ENCODE data around the gene CRACDL.

Gene CRACDL

DNA sequence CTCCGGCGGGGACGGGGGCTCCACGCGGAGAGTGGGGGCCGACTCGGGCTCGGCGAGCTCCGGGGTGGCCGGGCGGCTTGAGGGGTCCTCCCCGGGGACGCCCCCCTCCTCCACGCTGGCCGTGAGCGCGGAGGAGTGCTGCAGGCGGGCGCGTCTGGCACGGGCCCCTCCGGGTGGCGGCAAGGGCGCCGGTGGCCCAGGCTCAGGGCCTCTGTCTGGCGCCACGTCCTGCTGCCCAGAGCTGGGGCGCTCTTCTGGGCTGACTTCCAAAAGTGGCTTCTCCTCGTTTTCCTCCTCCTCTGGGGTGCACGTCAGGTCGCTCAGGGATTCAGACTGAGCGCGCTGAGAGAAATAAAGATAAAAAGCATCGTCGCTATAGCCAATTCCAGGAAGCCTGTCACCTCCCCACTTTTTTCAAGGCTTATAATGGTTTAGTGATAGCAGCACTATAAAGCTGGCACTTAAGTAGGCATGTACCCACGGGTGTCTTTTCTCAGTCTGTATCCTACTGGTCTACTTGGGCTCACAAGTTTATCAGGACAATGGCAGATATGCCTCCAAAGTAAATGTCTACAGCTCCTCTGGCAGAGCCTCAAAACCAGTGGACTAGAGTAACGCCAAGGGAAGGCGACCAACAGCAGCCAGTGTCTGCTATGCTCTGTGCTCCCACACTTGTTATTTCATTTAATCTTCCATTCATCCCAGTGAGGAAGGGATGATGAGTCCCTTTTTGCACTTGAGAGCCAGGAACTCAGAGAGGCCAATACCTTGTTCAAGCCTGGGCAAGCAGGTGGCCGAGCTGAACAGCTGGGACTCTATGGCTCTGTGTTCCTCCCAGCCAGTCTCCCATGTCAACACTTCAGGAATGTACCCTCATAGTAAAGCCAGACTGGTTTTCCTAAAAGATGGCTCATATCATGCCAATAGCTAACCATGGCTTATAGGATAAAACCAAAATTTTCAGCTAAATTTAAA is 112.5 kb downstream of the CRACDL start:
- Histone ChIP-seq H3K27me3 (ENCODE audit: low read depth, low read length) (no peaks in the 10 kb centered on the region), H3K4me1 (ENCODE audit: low read length) (0 out of 2 replicates have a peak, but pooled peaks cover 4% of the 10 kb centered on the region), H3K27ac (ENCODE audit: low read length) (no peak overlapping the region), H3K9ac (ENCODE audit: low read length) (no peak overlapping the region), H3K4me3 (ENCODE audit: low read length) (no peak overlapping the region), H3K79me2 (ENCODE audit: low read length) (no peaks in the 10 kb centered on the region), H3K4me2 (ENCODE audit: low read length) (no peak overlapping the region), H3K9me3 (ENCODE audit: insufficient read depth, low read length) (no peaks in the 10 kb centered on the region), H3K36me3 (replicated peaks; ENCODE audit: low read depth, low read length) (no peaks in the 10 kb centered on the region), H4K20me1 (ENCODE audit: insufficient read depth, low read length) (no peaks in the 10 kb centered on the region), H2AFZ (ENCODE audit: low read depth, low read length) (no peak overlapping the region)
- TF ChIP-seq, protein P1, sequence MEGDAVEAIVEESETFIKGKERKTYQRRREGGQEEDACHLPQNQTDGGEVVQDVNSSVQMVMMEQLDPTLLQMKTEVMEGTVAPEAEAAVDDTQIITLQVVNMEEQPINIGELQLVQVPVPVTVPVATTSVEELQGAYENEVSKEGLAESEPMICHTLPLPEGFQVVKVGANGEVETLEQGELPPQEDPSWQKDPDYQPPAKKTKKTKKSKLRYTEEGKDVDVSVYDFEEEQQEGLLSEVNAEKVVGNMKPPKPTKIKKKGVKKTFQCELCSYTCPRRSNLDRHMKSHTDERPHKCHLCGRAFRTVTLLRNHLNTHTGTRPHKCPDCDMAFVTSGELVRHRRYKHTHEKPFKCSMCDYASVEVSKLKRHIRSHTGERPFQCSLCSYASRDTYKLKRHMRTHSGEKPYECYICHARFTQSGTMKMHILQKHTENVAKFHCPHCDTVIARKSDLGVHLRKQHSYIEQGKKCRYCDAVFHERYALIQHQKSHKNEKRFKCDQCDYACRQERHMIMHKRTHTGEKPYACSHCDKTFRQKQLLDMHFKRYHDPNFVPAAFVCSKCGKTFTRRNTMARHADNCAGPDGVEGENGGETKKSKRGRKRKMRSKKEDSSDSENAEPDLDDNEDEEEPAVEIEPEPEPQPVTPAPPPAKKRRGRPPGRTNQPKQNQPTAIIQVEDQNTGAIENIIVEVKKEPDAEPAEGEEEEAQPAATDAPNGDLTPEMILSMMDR (IDR thresholded peaks at IDR 0.05; ENCODE audit: low read depth, low read length) = no peak
- TF ChIP-seq EZH2phosphoT487 (IDR thresholded peaks at IDR 0.05; ENCODE audit: low read depth) = no peak

- Histone ChIP-seq H4K20me1 (ENCODE audit: insufficient read depth, low read length) (no peaks in the 10 kb centered on the region), H3K27me3 (ENCODE audit: low read depth, low read length) (no peaks in the 10 kb centered on the region), H3K9me3 (ENCODE audit: insufficient read depth, low read length) (no peaks in the 10 kb centered on the region), H2AFZ (ENCODE audit: low read depth, low read length) (no peak overlapping the region), H3K4me1 (ENCODE audit: low read length) (0 out of 2 replicates have a peak, but pooled peaks cover 4% of the 10 kb centered on the region), H3K79me2 (ENCODE audit: low read length) (no peaks in the 10 kb centered on the region), H3K9ac (ENCODE audit: low read length) (no peak overlapping the region), H3K27ac (ENCODE audit: low read length) (no peak overlapping the region), H3K4me3 (ENCODE audit: low read length) (no peak overlapping the region), H3K36me3 (replicated peaks; ENCODE audit: low read depth, low read length) (no peaks in the 10 kb centered on the region), H3K4me2 (ENCODE audit: low read length) (no peak overlapping the region)
- TF ChIP-seq EZH2phosphoT487 (IDR thresholded peaks at IDR 0.05; ENCODE audit: low read depth) = no peak
- TF ChIP-seq, protein P1 (IDR thresholded peaks at IDR 0.05; ENCODE audit: low read depth, low read length) = no peak
Observed at GRCh38 chr2:98822301-98823164, 113.5 kb downstream of the CRACDL start.

DNA sequence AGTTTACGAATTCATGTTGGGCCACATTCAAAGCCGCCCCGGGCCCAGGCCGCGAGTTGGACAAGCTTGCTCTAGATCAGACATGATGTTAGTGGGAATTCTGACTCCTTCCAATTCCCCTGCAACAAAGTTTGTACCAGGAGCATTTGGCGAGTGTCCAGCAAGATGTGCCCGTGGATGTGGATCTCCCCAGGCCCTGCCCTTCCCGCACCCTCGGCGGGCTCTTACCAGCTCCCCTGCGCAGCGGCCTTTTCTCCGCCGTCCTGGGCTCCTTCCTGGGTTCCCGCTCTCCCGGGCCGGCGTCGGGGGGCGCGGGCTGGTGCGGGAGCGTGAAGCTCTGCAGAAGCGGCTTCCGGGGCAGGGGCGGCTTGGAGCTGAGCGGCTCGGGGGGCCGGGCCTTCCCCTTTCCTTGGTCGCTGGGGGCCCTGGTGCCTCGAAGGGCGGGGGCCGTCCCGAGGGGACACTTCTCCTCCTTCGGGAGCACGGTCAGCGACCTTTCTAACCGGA is 114.3 kb downstream of the CRACDL start:
- no peak overlapping the region for H3K9ac ChIP-seq (ENCODE audit: low read length)
- no peaks in the 10 kb centered on the region for H3K79me2 ChIP-seq (ENCODE audit: low read length)
- H3K27ac ChIP-seq (ENCODE audit: low read length) = no peak overlapping the region
- H3K4me3 ChIP-seq (ENCODE audit: low read length) = no peak overlapping the region
- no peaks in the 10 kb centered on the region for H3K9me3 ChIP-seq (ENCODE audit: insufficient read depth, low read length)
- no peak overlapping the region for H2AFZ ChIP-seq (ENCODE audit: low read depth, low read length)
- H4K20me1 ChIP-seq (ENCODE audit: insufficient read depth, low read length) = no peaks in the 10 kb centered on the region
- TF ChIP-seq EZH2phosphoT487 (IDR thresholded peaks at IDR 0.05; ENCODE audit: low read depth) = no peak
- TF ChIP-seq, protein P1 (IDR thresholded peaks at IDR 0.05; ENCODE audit: low read depth, low read length) = no peak
- no peak overlapping the region for H3K4me2 ChIP-seq (ENCODE audit: low read length)
- H3K36me3 ChIP-seq (replicated peaks; ENCODE audit: low read depth, low read length) = no peaks in the 10 kb centered on the region
- peaks cover 4% of the 10 kb centered on the region; the same call in 1 of the 2 replicates for H3K27me3 ChIP-seq (ENCODE audit: low read depth, low read length)
- 0 out of 2 replicates have a peak, but pooled peaks cover 4% of the 10 kb centered on the region for H3K4me1 ChIP-seq (ENCODE audit: low read length)
